K562 (cell line): ENCODE data around the gene GATA2. TPM values are rescaled to one million over a fixed set of nuclear protein-coding genes. Genes with fewer than 3 reads are reported as not detected.
A peak's percentile ranks its signal among the peaks of the same experiment; 100 is the strongest.

Source experiments
- ATAC-seq: fragments of 200-7000 bp; cut with Tn5 transposase; 3 replicates; pipeline ENCODE4 v1.9.1; 2020; ENCODE audit warnings: moderate library complexity
- BruUV-seq: library from RNA; stranded (reverse); fragments of 400-500 nt; replicated peaks from 2 replicates; lab custom pipeline; 2021; lab: Mats Ljungman, UMichigan
- CTCF ChIA-PET: fragments of 300-600 bp; formaldehyde crosslinking; extraction: SDS; loops from one replicate; lab custom pipeline; 2021; ENCODE audit warnings: low intra/inter-chr PET ratio; lab: Yijun Ruan, JAX
- POLR2A ChIA-PET: fragments of 300-600, 350-650 bp; sonication (Branson Sonifier 250); formaldehyde crosslinking; extraction: SDS; loops from one replicate; lab custom pipeline; 2021; ENCODE audit warnings: antibody characterized with exemption, inconsistent platforms; lab: Yijun Ruan, JAX
- DNase-seq, 4 experiments: peaks; one replicate each; pipeline versions ENCODE4 v3.0.0 to v3.0.0-alpha.2; 2011 to 2018; ENCODE audit warnings: low spot score in 3 of 4, mixed read lengths in 3 of 4; ENCODE audit errors: extremely low read depth in 1 of 4
- FAIRE-seq: peaks from 2 replicates; lab custom pipeline; 2011; peaks lifted over from hg19 to GRCh38; lab: Jason Lieb, UNC
- H2AFZ ChIP-seq: 2 replicates; pipeline ENCODE4 v1.6.0; 2011; ENCODE audit warnings: low read depth, low read length, control low read depth, inconsistent platforms
- H3K27ac ChIP-seq: fragments of 200-600 bp; 3 replicates; pipeline ENCODE4 v1.8.0; 2011; ENCODE audit warnings: low read depth, mild to moderate bottlenecking, control low read depth, inconsistent platforms, low read length, moderate library complexity, mixed read lengths; ENCODE audit errors: extremely low read depth
- H3K27me3 ChIP-seq, 2 experiments: fragments of 300-600 bp in 1 of 2; 2 replicates in 1 of 2; 3 replicates in 1 of 2; pipeline versions ENCODE4 v1.6.0 to v1.8.0; 2011; ENCODE audit warnings: inconsistent platforms in 2 of 2, low read length in 2 of 2, mild to moderate bottlenecking in 1 of 2, mixed read lengths in 1 of 2, moderate library complexity in 1 of 2; ENCODE audit not compliant: control insufficient read depth in 2 of 2, insufficient read depth in 2 of 2
- H3K36me3 ChIP-seq: fragments of 300-600 bp; 3 replicates; pipeline ENCODE4 v1.8.0; 2011; ENCODE audit warnings: mild to moderate bottlenecking, low read length, inconsistent platforms; ENCODE audit not compliant: control insufficient read depth, insufficient read depth
- H3K4me1 ChIP-seq, 2 experiments: fragments of 200-600 bp in 1 of 2; replicated peaks in 1 of 2; 2 replicates in 1 of 2; 3 replicates in 1 of 2; pipeline versions ENCODE4 v1.5.1 to v1.8.0; 2011; ENCODE audit warnings: inconsistent platforms in 2 of 2, low read length in 2 of 2, mild to moderate bottlenecking in 1 of 2, mixed read lengths in 1 of 2, moderate library complexity in 1 of 2; ENCODE audit not compliant: control insufficient read depth in 2 of 2, insufficient read depth in 2 of 2
- H3K4me2 ChIP-seq: 2 replicates; pipeline ENCODE4 v1.6.1; 2011; ENCODE audit warnings: low read length, control low read depth, inconsistent platforms, mixed read lengths; ENCODE audit not compliant: insufficient read depth
- H3K4me3 ChIP-seq: fragments of 200-600 bp; sonication (generic), shearing (Covaris generic); 2 replicates; pipeline ENCODE4 v1.5.1; 2016; ENCODE audit warnings: control low read depth, inconsistent platforms
- H3K79me2 ChIP-seq: fragments of 200-600 bp; 3 replicates; pipeline ENCODE4 v1.8.0; 2011; ENCODE audit warnings: low read length, inconsistent platforms; ENCODE audit not compliant: control insufficient read depth, insufficient read depth
- H3K9ac ChIP-seq, 2 experiments: 2 replicates each; pipeline versions ENCODE4 v1.6.0 to v1.6.1; 2011; ENCODE audit warnings: low read depth in 2 of 2, low read length in 2 of 2, control low read depth in 1 of 2, inconsistent platforms in 1 of 2, mild to moderate bottlenecking in 1 of 2, mixed read lengths in 1 of 2; ENCODE audit not compliant: insufficient read depth in 1 of 2
- H3K9me1 ChIP-seq: one replicate; pipeline ENCODE4 v1.6.0; 2011; ENCODE audit warnings: inconsistent platforms, mild to moderate bottlenecking, low read length, moderate library complexity; ENCODE audit not compliant: control insufficient read depth, insufficient read depth
- H3K9me3 ChIP-seq: replicated peaks from 2 replicates; pipeline ENCODE4 v1.5.1; 2011; ENCODE audit warnings: low read depth, low read length, inconsistent platforms; ENCODE audit not compliant: control insufficient read depth, insufficient read depth
- H4K20me1 ChIP-seq: replicated peaks from 2 replicates; pipeline ENCODE4 v1.6.1; 2011; ENCODE audit warnings: low read length, inconsistent platforms, mixed read lengths; ENCODE audit not compliant: control insufficient read depth, insufficient read depth
- BACH1 ChIP-seq: fragments of 200-800 bp; sonication (Bioruptor generic); IDR thresholded peaks from 2 replicates; pipeline ENCODE4 v1.6.1; 2016; ENCODE audit warnings: missing genetic modification characterization, missing compliant biosample characterization
- BCOR ChIP-seq: fragments of 450-650 bp; IDR thresholded peaks from 2 replicates; pipeline ENCODE4 v1.6.1; 2016
- CHD2 ChIP-seq: IDR thresholded peaks from 2 replicates; pipeline ENCODE4 v1.6.1; 2011; ENCODE audit warnings: low read depth, low read length
- ERF ChIP-seq: fragments of 450-650 bp; formaldehyde crosslinking; IDR thresholded peaks from 2 replicates; pipeline ENCODE4 v1.4.0; 2020; ENCODE audit warnings: mild to moderate bottlenecking, mixed read lengths
- FOXP1 ChIP-seq: sonication (generic); formaldehyde crosslinking; IDR thresholded peaks from 2 replicates; pipeline ENCODE4 v1.8.0; 2022; ENCODE audit warnings: mild to moderate bottlenecking, missing genetic modification reagents
- HMG20B ChIP-seq: fragments of 250-450 bp; sonication (Bioruptor Pico); IDR thresholded peaks from 2 replicates; pipeline ENCODE4 v1.5.0; 2021; ENCODE audit warnings: mild to moderate bottlenecking
- HNRNPUL1 ChIP-seq: fragments of 200-400 bp; formaldehyde crosslinking; IDR thresholded peaks from 2 replicates; pipeline ENCODE4 v1.6.1; 2017; ENCODE audit warnings: low read length
- KDM2B ChIP-seq: fragments of 250-450 bp; sonication (Bioruptor Pico); IDR thresholded peaks from 2 replicates; pipeline ENCODE4 v1.8.0; 2021; ENCODE audit warnings: mild to moderate bottlenecking, moderate library complexity
- POLR2G ChIP-seq: fragments of 200-400 bp; formaldehyde crosslinking; IDR thresholded peaks from 2 replicates; pipeline ENCODE4 v1.6.1; 2017; ENCODE audit warnings: low read depth, mild to moderate bottlenecking, antibody characterized with exemption, low read length, moderate library complexity
- SMARCA4 ChIP-seq: fragments of 450-650 bp; IDR thresholded peaks from 2 replicates; pipeline ENCODE4 v1.6.1; 2016
- SRSF7 ChIP-seq: fragments of 200-400 bp; formaldehyde crosslinking; optimal IDR thresholded peaks from 2 replicates; pipeline ENCODE3; 2017; ENCODE audit warnings: mild to moderate bottlenecking, low read depth, low read length
- SRSF9 ChIP-seq: fragments of 200-400 bp; formaldehyde crosslinking; IDR thresholded peaks from 2 replicates; pipeline ENCODE4 v1.6.1; 2017; ENCODE audit warnings: low read depth, low read length, borderline replicate concordance
- STAT5B ChIP-seq: fragments of 250-450 bp; sonication (Bioruptor Pico); IDR thresholded peaks from 2 replicates; pipeline ENCODE4 v1.8.0; 2021; ENCODE audit warnings: mild to moderate bottlenecking, inconsistent platforms
- TEAD4 ChIP-seq, 2 experiments: sonication (generic) in 1 of 2; formaldehyde crosslinking in 1 of 2; IDR thresholded peaks; 2 replicates each; pipeline versions ENCODE4 v1.6.1 to v1.8.0; 2012 to 2022; ENCODE audit warnings: borderline replicate concordance in 1 of 2, inconsistent platforms in 1 of 2, low read length in 1 of 2, mild to moderate bottlenecking in 1 of 2, missing genetic modification reagents in 1 of 2
- THAP7 ChIP-seq: fragments of 250-450 bp; sonication (Bioruptor Pico); IDR thresholded peaks from 2 replicates; pipeline ENCODE4 v1.5.0; 2021
- ZBTB34 ChIP-seq: fragments of 250-450 bp; sonication (Bioruptor Pico); IDR thresholded peaks from 2 replicates; pipeline ENCODE4 v1.8.0; 2021; ENCODE audit warnings: mild to moderate bottlenecking, moderate library complexity
- ZBTB7A ChIP-seq: IDR thresholded peaks from 2 replicates; pipeline ENCODE4 v1.6.1; 2011; ENCODE audit warnings: low read depth, mild to moderate bottlenecking, low read length, moderate library complexity, borderline replicate concordance; ENCODE audit not compliant: control insufficient read depth
- ZFP36 ChIP-seq: fragments of 150-350 bp; IDR thresholded peaks from 2 replicates; pipeline ENCODE4 v1.6.1; 2018; ENCODE audit warnings: low read length, low read depth; ENCODE audit not compliant: partially characterized antibody
- ZKSCAN1 ChIP-seq: fragments of 150-350 bp; IDR thresholded peaks from 2 replicates; pipeline ENCODE4 v1.6.1; 2016; ENCODE audit warnings: low read depth, low read length
- ZNF507 ChIP-seq: conservative IDR thresholded peaks from 2 replicates; pipeline ENCODE4 v1.6.1; 2017; ENCODE audit warnings: missing genetic modification characterization, missing compliant biosample characterization
- ZNF511 ChIP-seq: sonication (generic); formaldehyde crosslinking; IDR thresholded peaks from 2 replicates; pipeline ENCODE4 v1.8.0; 2022; ENCODE audit warnings: mild to moderate bottlenecking, missing genetic modification reagents
- WGBS: fragments of 100-300 bp; shearing (Covaris generic); methylation state at CpG from one replicate; pipeline ENCODE4 v1.1.6; 2016; ENCODE audit warnings: low coverage, mixed read lengths; ENCODE audit not compliant: insufficient coverage; ENCODE audit errors: missing lambda C conversion rate; 5-methylcytosine and 5-hydroxymethylcytosine counted together
- in situ Hi-C: fragments of 300-500 bp; cut with MboI; formaldehyde crosslinking; loops from 4 replicates; pipeline ENCODE4 v1.15.0; 2018; ENCODE audit warnings: inconsistent platforms, mixed read lengths
- intact Hi-C: fragments of 100-400 bp; cut with micrococcal nuclease; formaldehyde crosslinking; loops from 2 replicates; pipeline ENCODE4 v1.14.2; 2022
- polyA plus RNA-seq, 8 experiments: library from polyadenylated mRNA; depleted of rRNA in 4 of 8; stranded (reverse) in 5 of 8; unstranded in 3 of 8; fragments of >200 nt; fragmentation: Nextera tagmentation in 2 of 8; fragmentation: Illumina TruSeq in 1 of 8; extraction: Ambion mirVana in 2 of 8; extraction: Trizol in 1 of 8; gene quantifications; 2 replicates each; pipeline versions ENCODE4 v1.2.1 to v1.2.3, GENCODE V29; 2011 to 2014; ENCODE audit warnings: inconsistent platforms in 1 of 8, missing spikeins in 1 of 8
- total RNA-seq, 7 experiments: library from RNA; depleted of rRNA in 6 of 7; stranded (reverse); fragments of >200 nt in 6 of 7; fragmentation: Illumina TruSeq in 2 of 7; extraction: Trizol in 2 of 7; gene quantifications; 2 replicates each; pipeline versions ENCODE4 v1.2.1 to v1.2.3, GENCODE V29; 2011 to 2021; ENCODE audit warnings: low replicate concordance in 1 of 7

Gene GATA2
- total and polyA plus RNA-seq, 9 of the 15 experiments (the other 6 are each of a cell fraction or from before 2014, with no cell fraction given) = 8.5 to 218 (median 50.8) TPM

GRCh38 chr3:128503751-128504532 lies 10.9 kb upstream of the GATA2 start:
- no peak for DNase-seq
- Histone ChIP-seq H3K9me3 (peaks cover 6% of the 10 kb centered on the region), H3K36me3 (peaks cover 8% of the 10 kb centered on the region; the same call in 1 of the 3 replicates), H3K4me1 (peaks cover 14 to 25% of the 10 kb centered on the region in 2 experiments; a peak in 4 of 5 replicates), H3K4me2 (no peak overlapping the region), H3K9ac (peak overlapping the region in 1 of 2 experiments; percentile 77; a peak in 2 of 4 replicates), H3K4me3 (no peak overlapping the region), H4K20me1 (no peaks in the 10 kb centered on the region), H2AFZ (no peak overlapping the region), H3K9me1 (peaks cover 5% of the 10 kb centered on the region), H3K27ac (peak overlapping the region; percentile 71; the same call in 2 of the 3 replicates), H3K27me3 (no peaks in the 10 kb centered on the region), H3K79me2 (peaks cover 3% of the 10 kb centered on the region; the same call in 1 of the 3 replicates)
- in situ Hi-C loops (no loop called here), intact Hi-C loops (loop anchor here (5.0 kb wide), 1 partner anchor 43 kb away; no protein-coding TSS in a partner anchor)
- ChIA-PET CTCF (no interaction called here), POLR2A (interaction anchor here (0.6 to 1.2 kb wide), 3 partner anchors 14 to 116 kb away, joined by 3 to 5 read pairs (median 3); no protein-coding TSS in a partner anchor)
- no peak for FAIRE-seq
- peak; percentile 4; the same call in 2 of the 3 replicates for ATAC-seq
- 88% methylated on average over 8 of the region's 10 CpGs for WGBS
- BruUV-seq = no TSS peak
- TF ChIP-seq TEAD4 (IDR thresholded peaks at IDR 0.05; ENCODE audit: low read length) (no peak), TEAD4 (CRISPR knock-in tag; IDR thresholded peaks at IDR 0.05; ENCODE audit: borderline replicate concordance) (no peak), ZNF507 (tag) (no peak), ZKSCAN1 (no peak), THAP7 (CRISPR knock-in tag) (no peak), HNRNPUL1 (no peak), ERF (CRISPR knock-in tag) (no peak), SRSF7 (no peak), FOXP1 (no peak), BCOR (no peak), ZBTB34 (CRISPR knock-in tag) (no peak), ZFP36 (no peak), HMG20B (CRISPR knock-in tag) (no peak), SRSF9 (no peak), ZNF511 (CRISPR knock-in tag) (no peak), ZBTB7A (no peak), BACH1 (tag) (no peak), CHD2 (no peak), POLR2G (peak; percentile 67), SMARCA4 (no peak), STAT5B (CRISPR knock-in tag) (no peak), KDM2B (CRISPR knock-in tag) (no peak)
